WI38 (cell line): ENCODE data around the gene UNC93B1.
A peak's percentile ranks its signal among the peaks of the same experiment; 100 is the strongest.

Source experiments
- H3K4me3 ChIP-seq: 2 replicates; pipeline ENCODE4 v1.5.1; 2011; ENCODE audit warnings: low read depth, mild to moderate bottlenecking, control low read depth, low read length
- CTCF ChIP-seq: IDR thresholded peaks from 2 replicates; pipeline ENCODE4 v1.5.1; 2012; ENCODE audit warnings: low read depth, mild to moderate bottlenecking, control low read depth, low read length

UNC93B1 gene

GRCh38 chr11:68004551-68005335, 846 bp upstream of the UNC93B1 start:
- no peak for TF ChIP-seq CTCF
- H3K4me3 ChIP-seq: no peak overlapping the region; the same call in 1 of the 2 replicates

GRCh38 chr11:68002938-68003845, 705 bp downstream of the UNC93B1 start:
- peak overlapping the region; percentile 63 for H3K4me3 ChIP-seq
- TF ChIP-seq CTCF: no peak

GRCh38 chr11:68002575-68002937, 1.3 kb downstream of the UNC93B1 start:
- no peak for TF ChIP-seq CTCF
- no peak overlapping the region for H3K4me3 ChIP-seq

- H3K4me3 ChIP-seq: no peak overlapping the region
- no peak for TF ChIP-seq CTCF
These were observed 4.2 kb downstream of the UNC93B1 start for GRCh38 chr11:67999704-68000103.

- no peak overlapping the region for H3K4me3 ChIP-seq
- TF ChIP-seq CTCF: no peak
These were observed 4.7 kb downstream of the UNC93B1 start for GRCh38 chr11:67999201-67999629.

GRCh38 chr11:67998150-67999045, 5.5 kb downstream of the UNC93B1 start:
- no peak overlapping the region for H3K4me3 ChIP-seq
- TF ChIP-seq CTCF: no peak
